ENCODE results near the gene HDAC9.

HDAC9 gene

DNA sequence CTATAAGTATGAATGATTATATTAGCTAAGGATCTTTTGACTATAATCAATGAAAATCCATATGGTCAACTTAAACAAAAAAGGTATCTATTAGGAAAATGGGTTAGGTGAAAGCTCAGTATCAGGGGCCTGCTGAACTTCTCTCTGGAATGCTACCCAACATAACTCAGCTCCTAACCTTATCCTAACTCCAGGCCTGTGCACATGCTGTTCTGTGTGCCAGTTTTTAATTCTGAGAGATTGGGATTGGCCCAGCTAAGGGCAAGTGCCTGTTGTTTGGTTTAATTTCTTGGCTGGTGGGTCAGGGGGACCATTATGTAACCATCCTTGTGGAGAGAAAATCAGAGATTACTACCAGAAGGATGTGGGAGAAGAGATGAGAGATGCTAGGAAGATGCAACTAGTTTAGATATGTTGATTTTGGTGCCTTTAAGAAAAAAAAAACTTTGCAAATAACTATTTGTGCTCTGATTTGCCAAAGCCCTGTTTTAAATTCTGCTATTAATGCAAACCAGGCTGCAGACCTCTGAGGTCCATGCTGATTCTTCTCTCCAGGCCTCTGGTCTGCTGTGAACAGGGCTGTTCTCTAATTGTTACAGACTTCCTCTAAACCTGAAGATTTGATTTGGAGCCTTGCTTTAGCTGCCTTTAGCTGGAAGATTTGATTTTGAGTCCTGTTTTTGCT, 23.9 kb upstream of the HDAC9 start:
- no peak for ATAC-seq (ENCODE audit: insufficient read depth, low read depth)
- Histone ChIP-seq H4K20me1 (ENCODE audit: insufficient read depth, low read length) (no peaks in the 10 kb centered on the region), H3K36me3 (ENCODE audit: insufficient read depth, low read length) (no peaks in the 10 kb centered on the region), H3K4me2 (ENCODE audit: insufficient read depth, low read length) (no peak overlapping the region), H3K4me3 (ENCODE audit: low read depth in 1 of 2, low read length in 2 of 2) (no peak overlapping the region), H3K4me1 (ENCODE audit: insufficient read depth, low read length) (no peaks in the 10 kb centered on the region), H2AFZ (ENCODE audit: low read depth, low read length) (no peak overlapping the region), H3K9ac (ENCODE audit: low read depth, low read length) (no peak overlapping the region), H3K27me3 (ENCODE audit: insufficient read depth, low read length, poor library complexity) (no peaks in the 10 kb centered on the region), H3K79me2 (ENCODE audit: insufficient read depth, low read length) (no peaks in the 10 kb centered on the region), H3K27ac (ENCODE audit: low read length) (no peak overlapping the region), H3K9me3 (ENCODE audit: insufficient read depth, low read length, severe bottlenecking) (no peaks in the 10 kb centered on the region)
- TF ChIP-seq, protein P1, sequence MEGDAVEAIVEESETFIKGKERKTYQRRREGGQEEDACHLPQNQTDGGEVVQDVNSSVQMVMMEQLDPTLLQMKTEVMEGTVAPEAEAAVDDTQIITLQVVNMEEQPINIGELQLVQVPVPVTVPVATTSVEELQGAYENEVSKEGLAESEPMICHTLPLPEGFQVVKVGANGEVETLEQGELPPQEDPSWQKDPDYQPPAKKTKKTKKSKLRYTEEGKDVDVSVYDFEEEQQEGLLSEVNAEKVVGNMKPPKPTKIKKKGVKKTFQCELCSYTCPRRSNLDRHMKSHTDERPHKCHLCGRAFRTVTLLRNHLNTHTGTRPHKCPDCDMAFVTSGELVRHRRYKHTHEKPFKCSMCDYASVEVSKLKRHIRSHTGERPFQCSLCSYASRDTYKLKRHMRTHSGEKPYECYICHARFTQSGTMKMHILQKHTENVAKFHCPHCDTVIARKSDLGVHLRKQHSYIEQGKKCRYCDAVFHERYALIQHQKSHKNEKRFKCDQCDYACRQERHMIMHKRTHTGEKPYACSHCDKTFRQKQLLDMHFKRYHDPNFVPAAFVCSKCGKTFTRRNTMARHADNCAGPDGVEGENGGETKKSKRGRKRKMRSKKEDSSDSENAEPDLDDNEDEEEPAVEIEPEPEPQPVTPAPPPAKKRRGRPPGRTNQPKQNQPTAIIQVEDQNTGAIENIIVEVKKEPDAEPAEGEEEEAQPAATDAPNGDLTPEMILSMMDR (IDR thresholded peaks at IDR 0.05; ENCODE audit: borderline replicate concordance, extremely low read depth, low read length, poor library complexity, severe bottlenecking), result no peak
- no peak for TF ChIP-seq EZH2 (IDR thresholded peaks at IDR 0.05; ENCODE audit: borderline replicate concordance, low read depth, low read length, severe bottlenecking)
- no peak for DNase-seq

DNA sequence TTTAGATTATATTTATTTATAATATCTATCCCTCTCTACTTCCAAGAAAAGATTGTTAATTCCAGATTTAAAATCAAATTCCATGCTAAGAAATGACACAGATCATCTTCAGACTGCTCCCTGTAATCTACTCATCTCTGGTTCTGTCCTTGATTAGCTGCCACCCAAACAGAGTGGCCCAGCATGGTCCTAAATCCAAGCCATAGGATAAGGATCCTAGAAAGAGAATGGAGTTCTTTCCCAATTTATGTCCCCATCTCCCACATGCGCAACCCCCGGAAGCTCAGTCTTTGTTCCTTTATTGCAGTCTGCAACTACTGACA, 23.4 kb upstream of the HDAC9 start:
- no peak overlapping the region for H3K4me3 ChIP-seq (ENCODE audit: low read depth in 1 of 2, low read length in 2 of 2)

DNA sequence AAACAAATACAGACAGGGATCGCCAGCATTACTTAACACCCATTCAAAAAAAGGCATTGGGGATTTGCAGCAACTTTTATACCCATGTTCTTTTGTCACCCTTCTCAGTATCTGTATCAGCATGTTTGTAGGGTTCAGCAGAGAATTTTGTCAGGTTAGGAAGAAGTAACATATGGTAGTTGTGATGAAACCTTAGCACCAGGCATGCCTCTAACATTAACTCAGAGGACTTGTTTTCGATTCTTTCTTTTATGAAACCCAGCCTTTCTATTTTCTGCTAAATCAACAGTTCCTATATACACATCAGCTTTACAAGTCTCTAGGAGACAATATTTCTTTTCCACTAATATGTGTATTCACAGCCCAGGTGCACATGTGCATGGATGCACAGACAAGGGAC, 22.4 kb upstream of the HDAC9 start:
- Histone ChIP-seq H3K36me3 (ENCODE audit: insufficient read depth, low read length) (no peaks in the 10 kb centered on the region), H3K79me2 (ENCODE audit: insufficient read depth, low read length) (no peaks in the 10 kb centered on the region), H2AFZ (ENCODE audit: low read depth, low read length) (no peak overlapping the region), H3K27ac (ENCODE audit: low read length) (no peak overlapping the region), H4K20me1 (ENCODE audit: insufficient read depth, low read length) (no peaks in the 10 kb centered on the region), H3K4me2 (ENCODE audit: insufficient read depth, low read length) (no peak overlapping the region), H3K27me3 (ENCODE audit: insufficient read depth, low read length, poor library complexity) (no peaks in the 10 kb centered on the region), H3K4me3 (ENCODE audit: low read depth in 1 of 2, low read length in 2 of 2) (no peak overlapping the region), H3K9ac (ENCODE audit: low read depth, low read length) (no peak overlapping the region), H3K4me1 (ENCODE audit: insufficient read depth, low read length) (no peaks in the 10 kb centered on the region), H3K9me3 (ENCODE audit: insufficient read depth, low read length, severe bottlenecking) (no peaks in the 10 kb centered on the region)
- DNase-seq (no peak), ATAC-seq (ENCODE audit: insufficient read depth, low read depth) (no peak)
- TF ChIP-seq, protein P1 (IDR thresholded peaks at IDR 0.05; ENCODE audit: borderline replicate concordance, extremely low read depth, low read length, poor library complexity, severe bottlenecking), result no peak
- no peak for TF ChIP-seq EZH2 (IDR thresholded peaks at IDR 0.05; ENCODE audit: borderline replicate concordance, low read depth, low read length, severe bottlenecking)

More for the DNA sequence above, 23.4 kb upstream of the HDAC9 start:
- no peak overlapping the region for H3K27ac ChIP-seq (ENCODE audit: low read length)
- no peaks in the 10 kb centered on the region for H3K27me3 ChIP-seq (ENCODE audit: insufficient read depth, low read length, poor library complexity)
- no peak for TF ChIP-seq EZH2 (IDR thresholded peaks at IDR 0.05; ENCODE audit: borderline replicate concordance, low read depth, low read length, severe bottlenecking)
- TF ChIP-seq, protein P1 (IDR thresholded peaks at IDR 0.05; ENCODE audit: borderline replicate concordance, extremely low read depth, low read length, poor library complexity, severe bottlenecking), result no peak
- H3K79me2 ChIP-seq (ENCODE audit: insufficient read depth, low read length), result no peaks in the 10 kb centered on the region
- H3K4me2 ChIP-seq (ENCODE audit: insufficient read depth, low read length), result no peak overlapping the region
- ATAC-seq (ENCODE audit: insufficient read depth, low read depth) (no peak), DNase-seq (no peak)
- no peaks in the 10 kb centered on the region for H3K9me3 ChIP-seq (ENCODE audit: insufficient read depth, low read length, severe bottlenecking)
- H3K9ac ChIP-seq (ENCODE audit: low read depth, low read length), result no peak overlapping the region
- no peaks in the 10 kb centered on the region for H3K36me3 ChIP-seq (ENCODE audit: insufficient read depth, low read length)
- no peaks in the 10 kb centered on the region for H3K4me1 ChIP-seq (ENCODE audit: insufficient read depth, low read length)
- H2AFZ ChIP-seq (ENCODE audit: low read depth, low read length), result no peak overlapping the region
- no peaks in the 10 kb centered on the region for H4K20me1 ChIP-seq (ENCODE audit: insufficient read depth, low read length)

Measured in DND-41 (cell line).